Ishikawa (cell line): ENCODE measurements around the gene KCNK6.

Experiments used
- CEBPB ChIP-seq: IDR thresholded peaks from 2 replicates; pipeline ENCODE4 v1.6.1; 2012
- CREB1 ChIP-seq: IDR thresholded peaks from 2 replicates; pipeline ENCODE4 v1.6.1; 2012; ENCODE audit warnings: low read depth
- EGR1 ChIP-seq: IDR thresholded peaks from 2 replicates; pipeline ENCODE4 v1.6.1; 2012
- EP300 ChIP-seq: IDR thresholded peaks from 2 replicates; pipeline ENCODE4 v1.6.1; 2012; ENCODE audit warnings: borderline replicate concordance
- FOXM1 ChIP-seq: IDR thresholded peaks from 2 replicates; pipeline ENCODE4 v1.6.1; 2012; ENCODE audit warnings: low read depth, borderline replicate concordance
- MAX ChIP-seq: IDR thresholded peaks from 2 replicates; pipeline ENCODE4 v1.6.1; 2012
- NFIC ChIP-seq: IDR thresholded peaks from 2 replicates; pipeline ENCODE4 v1.6.1; 2012
- RAD21 ChIP-seq: IDR thresholded peaks from 2 replicates; pipeline ENCODE4 v1.6.1; 2012; ENCODE audit warnings: low read depth
- REST ChIP-seq: IDR thresholded peaks from 2 replicates; pipeline ENCODE4 v1.6.1; 2012; ENCODE audit warnings: low read depth, mild to moderate bottlenecking
- TAF1 ChIP-seq: IDR thresholded peaks from 2 replicates; pipeline ENCODE4 v1.6.1; 2012; ENCODE audit warnings: low read depth, mild to moderate bottlenecking
- TCF12 ChIP-seq: IDR thresholded peaks from 2 replicates; pipeline ENCODE4 v1.6.1; 2012; ENCODE audit warnings: low read depth
- TEAD4 ChIP-seq: IDR thresholded peaks from 2 replicates; pipeline ENCODE4 v1.6.1; 2012
- USF1 ChIP-seq: IDR thresholded peaks from 2 replicates; pipeline ENCODE4 v1.6.1; 2012
- YY1 ChIP-seq: IDR thresholded peaks from 2 replicates; pipeline ENCODE4 v1.6.1; 2012; ENCODE audit warnings: low read depth
- ZBTB7A ChIP-seq: IDR thresholded peaks from 2 replicates; pipeline ENCODE4 v1.6.1; 2012; ENCODE audit warnings: low read depth

Gene KCNK6

GRCh38 chr19:38352611-38353010 lies 33.0 kb downstream of the KCNK6 start:
- no peak for TF ChIP-seq TCF12
- no peak for TF ChIP-seq NFIC
- no peak for TF ChIP-seq RAD21
- TF ChIP-seq FOXM1: no peak
- TF ChIP-seq CEBPB: no peak
- no peak for TF ChIP-seq CREB1
- no peak for TF ChIP-seq YY1
- TF ChIP-seq TAF1: no peak
- TF ChIP-seq EGR1: no peak
- no peak for TF ChIP-seq TEAD4
- no peak for TF ChIP-seq REST
- no peak for TF ChIP-seq ZBTB7A
- TF ChIP-seq MAX: no peak
- no peak for TF ChIP-seq EP300
- no peak for TF ChIP-seq USF1

- TF ChIP-seq EP300 (no peak), USF1 (peak; percentile 21; the same call in 1 of the 2 replicates)
Measured at GRCh38 chr19:38355728-38356725, 36.4 kb downstream of the KCNK6 start.

GRCh38 chr19:38358071-38358470 lies 38.4 kb downstream of the KCNK6 start:
- no peak for TF ChIP-seq REST

- no peak for TF ChIP-seq CREB1
- TF ChIP-seq REST: peak; percentile 20; the same call in 1 of the 2 replicates
Measured at GRCh38 chr19:38359242-38360021, 39.8 kb downstream of the KCNK6 start.

- no peak for TF ChIP-seq MAX
- no peak for TF ChIP-seq REST
- no peak for TF ChIP-seq RAD21
- no peak for TF ChIP-seq ZBTB7A
- TF ChIP-seq USF1: no peak
- no peak for TF ChIP-seq YY1
- TF ChIP-seq TCF12: no peak
- no peak for TF ChIP-seq EGR1
- TF ChIP-seq CEBPB: no peak
- TF ChIP-seq CREB1: no peak
- TF ChIP-seq NFIC: no peak
- TF ChIP-seq FOXM1: no peak
- no peak for TF ChIP-seq EP300
- no peak for TF ChIP-seq TEAD4
- TF ChIP-seq TAF1: no peak
Measured at GRCh38 chr19:38360351-38360750, 40.7 kb downstream of the KCNK6 start.
